Measurements from ENCODE around the gene SAP30BP.

Gene SAP30BP

DNA sequence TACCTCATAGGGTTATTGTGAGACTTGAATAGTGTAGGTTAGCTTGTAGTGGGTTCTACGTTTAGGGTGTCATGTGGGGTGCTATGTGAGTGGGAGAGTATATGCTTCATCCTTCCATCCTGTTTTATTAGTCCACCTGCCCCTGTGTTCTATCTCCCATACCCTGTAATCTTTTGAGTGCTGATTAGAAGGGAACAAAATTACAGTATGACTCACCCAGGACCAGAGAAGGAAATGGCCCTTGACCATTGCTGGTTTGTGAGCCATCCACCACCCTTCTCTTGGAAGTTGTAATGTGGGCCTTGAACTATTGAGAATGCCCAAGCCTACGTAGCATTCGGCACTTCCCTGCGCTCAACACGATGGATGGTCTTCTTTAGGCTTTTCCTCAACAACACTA lies 17.1 kb downstream of the SAP30BP start:
- TF ChIP-seq, protein P1, sequence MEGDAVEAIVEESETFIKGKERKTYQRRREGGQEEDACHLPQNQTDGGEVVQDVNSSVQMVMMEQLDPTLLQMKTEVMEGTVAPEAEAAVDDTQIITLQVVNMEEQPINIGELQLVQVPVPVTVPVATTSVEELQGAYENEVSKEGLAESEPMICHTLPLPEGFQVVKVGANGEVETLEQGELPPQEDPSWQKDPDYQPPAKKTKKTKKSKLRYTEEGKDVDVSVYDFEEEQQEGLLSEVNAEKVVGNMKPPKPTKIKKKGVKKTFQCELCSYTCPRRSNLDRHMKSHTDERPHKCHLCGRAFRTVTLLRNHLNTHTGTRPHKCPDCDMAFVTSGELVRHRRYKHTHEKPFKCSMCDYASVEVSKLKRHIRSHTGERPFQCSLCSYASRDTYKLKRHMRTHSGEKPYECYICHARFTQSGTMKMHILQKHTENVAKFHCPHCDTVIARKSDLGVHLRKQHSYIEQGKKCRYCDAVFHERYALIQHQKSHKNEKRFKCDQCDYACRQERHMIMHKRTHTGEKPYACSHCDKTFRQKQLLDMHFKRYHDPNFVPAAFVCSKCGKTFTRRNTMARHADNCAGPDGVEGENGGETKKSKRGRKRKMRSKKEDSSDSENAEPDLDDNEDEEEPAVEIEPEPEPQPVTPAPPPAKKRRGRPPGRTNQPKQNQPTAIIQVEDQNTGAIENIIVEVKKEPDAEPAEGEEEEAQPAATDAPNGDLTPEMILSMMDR (IDR thresholded peaks at IDR 0.05; ENCODE audit: insufficient read depth, low read length, poor library complexity, severe bottlenecking): no peak
- no peak for TF ChIP-seq EZH2phosphoT487 (conservative IDR thresholded peaks at IDR 0.05; ENCODE audit: low read length)
- Histone ChIP-seq H3F3A (ENCODE audit: insufficient read depth) (peaks cover 29% of the 10 kb centered on the region), H3K4me2 (ENCODE audit: low read depth, low read length, poor library complexity, severe bottlenecking) (no peak overlapping the region), H3K27me3 (ENCODE audit: low read length) (no peaks in the 10 kb centered on the region), H3K27ac (ENCODE audit: low read depth, low read length) (no peak overlapping the region), H3K4me3 (ENCODE audit: insufficient read depth, low read length, poor library complexity, severe bottlenecking) (no peak overlapping the region), H3K79me2 (ENCODE audit: insufficient read depth, low read length) (peaks cover 37% of the 10 kb centered on the region), H2AFZ (ENCODE audit: low read depth, low read length, severe bottlenecking) (no peak overlapping the region), H3K36me3 (ENCODE audit: low read length) (no peaks in the 10 kb centered on the region; the same call in 1 of the 2 replicates), H4K20me1 (ENCODE audit: low read depth, low read length) (no peaks in the 10 kb centered on the region), H3K9me3 (ENCODE audit: insufficient read depth, low read length) (no peaks in the 10 kb centered on the region), H3K9ac (ENCODE audit: low read length) (no peak overlapping the region), H3K9me2 (replicated peaks; ENCODE audit: insufficient read depth, low read length) (no peaks in the 10 kb centered on the region)

- peaks cover 37% of the 10 kb centered on the region for H3K79me2 ChIP-seq (ENCODE audit: insufficient read depth, low read length)
- no peak overlapping the region for H2AFZ ChIP-seq (ENCODE audit: low read depth, low read length, severe bottlenecking)
- no peak overlapping the region for H3K4me2 ChIP-seq (ENCODE audit: low read depth, low read length, poor library complexity, severe bottlenecking)
- no peaks in the 10 kb centered on the region for H3K9me2 ChIP-seq (replicated peaks; ENCODE audit: insufficient read depth, low read length)
- H3K9ac ChIP-seq (ENCODE audit: low read length): no peak overlapping the region
- peaks cover 36% of the 10 kb centered on the region for H3F3A ChIP-seq (ENCODE audit: insufficient read depth)
- no peaks in the 10 kb centered on the region for H4K20me1 ChIP-seq (ENCODE audit: low read depth, low read length)
- H3K27me3 ChIP-seq (ENCODE audit: low read length): no peaks in the 10 kb centered on the region
- H3K9me3 ChIP-seq (ENCODE audit: insufficient read depth, low read length): no peaks in the 10 kb centered on the region
- H3K36me3 ChIP-seq (ENCODE audit: low read length): no peaks in the 10 kb centered on the region; the same call in 1 of the 2 replicates
- TF ChIP-seq EZH2phosphoT487 (conservative IDR thresholded peaks at IDR 0.05; ENCODE audit: low read length): no peak
- TF ChIP-seq, protein P1 (IDR thresholded peaks at IDR 0.05; ENCODE audit: insufficient read depth, low read length, poor library complexity, severe bottlenecking): no peak
- H3K4me3 ChIP-seq (ENCODE audit: insufficient read depth, low read length, poor library complexity, severe bottlenecking): no peak overlapping the region
- H3K27ac ChIP-seq (ENCODE audit: low read depth, low read length): no peak overlapping the region
These were observed 17.8 kb downstream of the SAP30BP start for GRCh38 chr17:75684924-75685323.

DNA sequence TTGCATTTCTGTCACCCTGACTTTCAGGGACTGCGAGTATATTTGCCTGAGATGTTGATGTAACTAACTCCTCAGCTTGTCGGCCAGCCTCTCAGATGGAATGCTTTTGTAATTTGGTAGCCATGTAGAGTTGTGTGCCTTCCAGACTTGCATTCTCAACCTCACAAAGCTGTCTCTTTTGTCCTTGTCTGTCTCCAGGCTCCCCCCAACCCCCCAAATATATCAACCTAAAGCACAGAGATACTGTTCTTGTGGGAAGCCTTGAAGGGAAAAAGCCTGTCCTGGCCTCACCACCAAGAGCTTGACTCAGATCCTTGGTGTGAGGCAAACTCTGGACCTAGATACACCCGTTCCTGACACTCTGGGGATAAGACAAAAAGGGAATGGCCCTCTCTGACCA lies 18.4 kb downstream of the SAP30BP start:
- peaks cover 42% of the 10 kb centered on the region for H3K79me2 ChIP-seq (ENCODE audit: insufficient read depth, low read length)
- H3K27me3 ChIP-seq (ENCODE audit: low read length): no peaks in the 10 kb centered on the region
- no peak overlapping the region for H3K9ac ChIP-seq (ENCODE audit: low read length)
- peak overlapping the region; percentile 26 for H3K4me2 ChIP-seq (ENCODE audit: low read depth, low read length, poor library complexity, severe bottlenecking)
- H3K9me2 ChIP-seq (replicated peaks; ENCODE audit: insufficient read depth, low read length): no peaks in the 10 kb centered on the region
- TF ChIP-seq, protein P1 (IDR thresholded peaks at IDR 0.05; ENCODE audit: insufficient read depth, low read length, poor library complexity, severe bottlenecking): no peak
- peak overlapping the region; percentile 30; the same call in 1 of the 2 replicates for H3K27ac ChIP-seq (ENCODE audit: low read depth, low read length)
- no peaks in the 10 kb centered on the region for H4K20me1 ChIP-seq (ENCODE audit: low read depth, low read length)
- peaks cover 36% of the 10 kb centered on the region for H3F3A ChIP-seq (ENCODE audit: insufficient read depth)
- no peaks in the 10 kb centered on the region; the same call in 1 of the 2 replicates for H3K36me3 ChIP-seq (ENCODE audit: low read length)
- no peaks in the 10 kb centered on the region for H3K9me3 ChIP-seq (ENCODE audit: insufficient read depth, low read length)
- H2AFZ ChIP-seq (ENCODE audit: low read depth, low read length, severe bottlenecking): no peak overlapping the region
- no peak overlapping the region for H3K4me3 ChIP-seq (ENCODE audit: insufficient read depth, low read length, poor library complexity, severe bottlenecking)

All from SU-DHL-6 (cell line).